Smooth muscle cell (in vitro differentiated cells): ENCODE measurements around the gene TCF7L1. TPM values are rescaled to one million over a fixed set of nuclear protein-coding genes. Genes with fewer than 3 reads are reported as not detected.

Source experiments
- DNase-seq: peaks from one replicate; lab custom pipeline; 2025; ENCODE audit not compliant: unreplicated experiment; lab: John Stamatoyannopoulos, UW
- H2AFZ ChIP-seq: fragments of 200-600 bp; sonication (generic); 2 replicates; pipeline ENCODE4 v1.6.0; 2016; ENCODE audit warnings: antibody characterized with exemption, low read depth, mild to moderate bottlenecking
- H3F3A ChIP-seq: fragments of 200-600 bp; sonication (generic); 2 replicates; pipeline ENCODE4 v1.6.0; 2017; ENCODE audit warnings: antibody characterized with exemption, low read depth
- H3K27ac ChIP-seq: fragments of 200-600 bp; sonication (generic); 2 replicates; pipeline ENCODE4 v1.5.1; 2016; ENCODE audit warnings: low read depth, mild to moderate bottlenecking
- H3K27me3 ChIP-seq: fragments of 200-600 bp; sonication (generic); 2 replicates; pipeline ENCODE4 v1.6.1; 2016; ENCODE audit warnings: low read depth, mild to moderate bottlenecking
- H3K36me3 ChIP-seq: fragments of 200-600 bp; sonication (generic); 2 replicates; pipeline ENCODE4 v1.5.1; 2016; ENCODE audit warnings: low read depth
- H3K4me1 ChIP-seq: fragments of 200-600 bp; sonication (generic); 2 replicates; pipeline ENCODE4 v1.5.1; 2016; ENCODE audit warnings: low read depth
- H3K4me2 ChIP-seq: fragments of 200-600 bp; sonication (generic); 2 replicates; pipeline ENCODE4 v1.6.0; 2016; ENCODE audit warnings: mild to moderate bottlenecking
- H3K4me3 ChIP-seq: fragments of 200-600 bp; sonication (generic); 2 replicates; pipeline ENCODE4 v1.5.1; 2016; ENCODE audit warnings: mild to moderate bottlenecking
- H3K79me2 ChIP-seq: fragments of 200-600 bp; sonication (generic); 2 replicates; pipeline ENCODE4 v1.6.0; 2016; ENCODE audit warnings: low read depth, mild to moderate bottlenecking
- H3K9ac ChIP-seq: fragments of 200-600 bp; sonication (generic); 2 replicates; pipeline ENCODE4 v1.6.0; 2016; ENCODE audit warnings: low read depth
- H3K9me3 ChIP-seq: fragments of 200-600 bp; sonication (generic); replicated peaks from 2 replicates; pipeline ENCODE4 v1.5.1; 2016; ENCODE audit warnings: low read depth
- H4K20me1 ChIP-seq: fragments of 200-600 bp; sonication (generic); 2 replicates; pipeline ENCODE4 v1.6.0; 2016; ENCODE audit warnings: low read depth
- WGBS: methylation state at CpG from one replicate; pipeline ENCODE4 v1.1.7; 2016; ENCODE audit warnings: low lambda C conversion rate; 5-methylcytosine and 5-hydroxymethylcytosine counted together
- polyA plus RNA-seq: library from polyadenylated mRNA; unstranded; fragments of >200 nt; fragmentation: Nextera tagmentation; extraction: Ambion mirVana; gene quantifications from 2 replicates; pipeline ENCODE4 v1.2.1, GENCODE V29; 2016
- total RNA-seq: library from RNA; depleted of rRNA; stranded (reverse); fragments of >200 nt; gene quantifications from 2 replicates; pipeline ENCODE4 v1.2.3, GENCODE V29; 2014
- TF ChIP-seq, protein P1 (sequence below): fragments of 200-600 bp; sonication (generic); IDR thresholded peaks from 2 replicates; pipeline ENCODE4 v1.5.1; 2017; ENCODE audit warnings: borderline replicate concordance, mild to moderate bottlenecking, antibody characterized with exemption; ENCODE audit not compliant: insufficient read depth, poor library complexity, severe bottlenecking

The TCF7L1 gene
- total and polyA plus RNA-seq, 2 experiments from 2014 or later: 4.5 to 15.2 TPM

DNA sequence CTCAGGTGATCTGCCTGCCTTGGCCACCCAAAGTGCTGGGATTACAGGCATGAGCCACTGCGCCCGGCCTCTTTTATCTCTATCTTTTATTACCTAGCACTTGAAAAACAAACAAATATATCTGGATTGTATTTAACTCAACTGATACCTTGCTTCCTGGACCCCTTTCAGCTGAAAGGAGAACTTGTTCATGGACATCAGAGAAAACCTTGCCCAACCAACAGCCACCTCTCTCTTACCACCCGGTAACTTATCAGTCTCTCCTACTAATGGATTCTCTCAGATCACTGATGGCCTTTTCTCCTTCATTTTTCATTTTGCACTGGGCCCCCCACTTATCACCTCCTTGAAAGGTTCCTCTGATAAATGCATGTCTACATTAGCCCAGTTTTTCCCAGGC, 214.4 kb downstream of the TCF7L1 start:
- no peak for DNase-seq
- 92% methylated on average over 3 of the region's 3 CpGs for WGBS

DNA sequence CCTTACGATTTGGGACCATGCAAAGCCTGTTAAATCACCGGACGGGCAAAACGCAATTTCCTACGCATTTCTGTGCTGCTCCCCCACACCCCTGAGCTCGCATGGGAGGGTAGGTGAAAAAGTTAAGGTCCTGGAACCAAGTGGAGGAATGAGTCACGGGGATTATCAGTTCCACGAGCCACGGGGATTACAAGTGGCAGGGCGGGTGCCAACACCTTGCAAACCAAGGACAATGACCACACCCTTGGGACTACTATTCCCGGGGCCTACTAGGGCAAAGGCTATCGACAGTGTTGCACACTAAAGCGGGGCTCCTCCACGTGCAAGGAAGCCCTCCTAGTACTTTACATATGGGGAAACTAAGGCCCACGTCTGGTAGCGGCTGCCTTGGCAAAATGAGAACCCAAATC, 220.7 kb downstream of the TCF7L1 start:
- Histone ChIP-seq H3K4me2 (peak overlapping the region; percentile 89), H2AFZ (no peak overlapping the region), H3K79me2 (peaks cover 19% of the 10 kb centered on the region), H3F3A (no peaks in the 10 kb centered on the region), H3K36me3 (no peaks in the 10 kb centered on the region), H3K9me3 (no peaks in the 10 kb centered on the region), H4K20me1 (peaks cover 11% of the 10 kb centered on the region), H3K9ac (peak overlapping the region; percentile 27), H3K27me3 (no peaks in the 10 kb centered on the region), H3K4me3 (peak overlapping the region; percentile 62), H3K27ac (no peak overlapping the region), H3K4me1 (peaks cover 11% of the 10 kb centered on the region)
- TF ChIP-seq, protein P1, sequence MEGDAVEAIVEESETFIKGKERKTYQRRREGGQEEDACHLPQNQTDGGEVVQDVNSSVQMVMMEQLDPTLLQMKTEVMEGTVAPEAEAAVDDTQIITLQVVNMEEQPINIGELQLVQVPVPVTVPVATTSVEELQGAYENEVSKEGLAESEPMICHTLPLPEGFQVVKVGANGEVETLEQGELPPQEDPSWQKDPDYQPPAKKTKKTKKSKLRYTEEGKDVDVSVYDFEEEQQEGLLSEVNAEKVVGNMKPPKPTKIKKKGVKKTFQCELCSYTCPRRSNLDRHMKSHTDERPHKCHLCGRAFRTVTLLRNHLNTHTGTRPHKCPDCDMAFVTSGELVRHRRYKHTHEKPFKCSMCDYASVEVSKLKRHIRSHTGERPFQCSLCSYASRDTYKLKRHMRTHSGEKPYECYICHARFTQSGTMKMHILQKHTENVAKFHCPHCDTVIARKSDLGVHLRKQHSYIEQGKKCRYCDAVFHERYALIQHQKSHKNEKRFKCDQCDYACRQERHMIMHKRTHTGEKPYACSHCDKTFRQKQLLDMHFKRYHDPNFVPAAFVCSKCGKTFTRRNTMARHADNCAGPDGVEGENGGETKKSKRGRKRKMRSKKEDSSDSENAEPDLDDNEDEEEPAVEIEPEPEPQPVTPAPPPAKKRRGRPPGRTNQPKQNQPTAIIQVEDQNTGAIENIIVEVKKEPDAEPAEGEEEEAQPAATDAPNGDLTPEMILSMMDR: no peak
- WGBS: 35% methylated on average over 16 of the region's 16 CpGs
- DNase-seq: no peak

More for the DNA sequence above, 214.4 kb downstream of the TCF7L1 start:
- no peak overlapping the region for H3K4me2 ChIP-seq
- H4K20me1 ChIP-seq: peaks cover 2% of the 10 kb centered on the region
- H2AFZ ChIP-seq: no peak overlapping the region
- TF ChIP-seq, protein P1: no peak
- H3K4me3 ChIP-seq: no peak overlapping the region
- no peaks in the 10 kb centered on the region for H3K27me3 ChIP-seq
- H3K36me3 ChIP-seq: no peaks in the 10 kb centered on the region
- no peak overlapping the region for H3K27ac ChIP-seq
- H3K4me1 ChIP-seq: no peaks in the 10 kb centered on the region
- no peaks in the 10 kb centered on the region for H3K9me3 ChIP-seq
- no peak overlapping the region for H3K9ac ChIP-seq
- no peaks in the 10 kb centered on the region for H3F3A ChIP-seq
- H3K79me2 ChIP-seq: peaks cover 3% of the 10 kb centered on the region

DNA sequence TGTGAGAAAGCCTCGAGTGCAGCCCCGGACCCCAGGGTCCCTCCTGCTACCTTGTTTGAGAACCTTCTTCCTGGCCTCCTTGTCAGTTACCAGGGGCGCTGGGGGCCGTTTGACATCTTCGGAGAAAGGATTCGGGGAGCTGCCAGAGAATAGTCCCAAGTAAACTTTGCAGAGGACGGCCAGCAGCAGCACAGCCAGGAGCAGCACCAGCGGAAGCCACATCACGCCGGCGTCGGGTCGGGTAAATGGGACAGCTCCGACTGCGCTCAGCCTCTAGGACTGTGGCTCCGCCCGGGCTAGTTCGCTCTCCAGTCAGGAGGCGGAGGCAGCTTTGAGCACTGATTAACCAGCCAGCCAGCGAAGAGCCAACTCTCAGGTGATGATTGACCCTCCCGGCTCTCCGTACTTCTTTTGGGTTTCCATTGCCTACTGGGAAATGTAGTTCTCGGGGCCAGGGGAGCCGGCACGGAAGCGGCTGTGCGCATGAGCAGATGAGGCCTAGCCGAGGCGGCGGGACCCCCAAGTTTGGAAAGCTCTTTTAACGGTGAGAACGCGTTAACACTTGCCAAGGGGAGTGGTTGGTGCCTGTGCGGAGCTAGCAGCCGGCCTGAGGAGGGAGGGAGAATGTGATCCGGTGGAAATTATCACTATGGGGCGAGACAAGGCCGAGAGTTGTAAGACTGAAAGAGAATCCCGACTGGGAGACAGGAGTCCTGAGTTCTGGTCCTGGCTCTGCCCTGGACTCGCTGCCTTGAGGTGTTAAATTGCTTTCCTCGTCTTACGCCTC, 221.3 kb downstream of the TCF7L1 start, which contains the start of the genes ELMOD3 and RETSAT:
Gene ELMOD3, plus strand, starts transcription at position 484 of the 787 bp plus-strand sequence. CDS start 2,430 bp downstream, outside the sequence.
Gene RETSAT, minus strand, starts transcription at position 243 of the 787 bp plus-strand sequence. Its CDS starts 21 bp downstream, at position 222.
- Histone ChIP-seq H3K9ac (peak within 1 kb of the TSS; percentile 86), H3K27me3 (no peaks in the 10 kb centered on the region), H2AFZ (peak within 1 kb of the TSS; percentile 87), H3K4me1 (peaks cover 11% of the 10 kb centered on the region), H3K4me2 (peak within 1 kb of the TSS; percentile 92), H3K79me2 (peaks cover 19% of the 10 kb centered on the region), H3F3A (no peaks in the 10 kb centered on the region), H3K36me3 (no peaks in the 10 kb centered on the region), H4K20me1 (peaks cover 11% of the 10 kb centered on the region), H3K4me3 (peak within 1 kb of the TSS; percentile 62), H3K27ac (peak within 1 kb of the TSS; percentile 36), H3K9me3 (no peaks in the 10 kb centered on the region)
- WGBS: 1% methylated on average over 42 of the region's 42 CpGs
- TF ChIP-seq, protein P1: no peak
- peak; percentile 79 for DNase-seq
